ENCODE measurements around the gene ESRRB. TPM values are rescaled to one million over a fixed set of nuclear protein-coding genes. Genes with fewer than 3 reads are reported as not detected.
A peak's percentile ranks its signal among the peaks of the same experiment; 100 is the strongest.

Gene ESRRB
- total RNA-seq, 1 donor from 2014 or later, result 0.17 TPM

- DNase-seq (ENCODE audit: low read depth), result no peak
- peak; percentile 20 for TF ChIP-seq CTCF (conservative IDR thresholded peaks at IDR 0.05; ENCODE audit: low read depth, low read length)
- no peak overlapping the region for H3K4me3 ChIP-seq (ENCODE audit: low read depth, low read length)
Observed at GRCh38 chr14:76497550-76498462, 121.9 kb downstream of the ESRRB start.

DNA sequence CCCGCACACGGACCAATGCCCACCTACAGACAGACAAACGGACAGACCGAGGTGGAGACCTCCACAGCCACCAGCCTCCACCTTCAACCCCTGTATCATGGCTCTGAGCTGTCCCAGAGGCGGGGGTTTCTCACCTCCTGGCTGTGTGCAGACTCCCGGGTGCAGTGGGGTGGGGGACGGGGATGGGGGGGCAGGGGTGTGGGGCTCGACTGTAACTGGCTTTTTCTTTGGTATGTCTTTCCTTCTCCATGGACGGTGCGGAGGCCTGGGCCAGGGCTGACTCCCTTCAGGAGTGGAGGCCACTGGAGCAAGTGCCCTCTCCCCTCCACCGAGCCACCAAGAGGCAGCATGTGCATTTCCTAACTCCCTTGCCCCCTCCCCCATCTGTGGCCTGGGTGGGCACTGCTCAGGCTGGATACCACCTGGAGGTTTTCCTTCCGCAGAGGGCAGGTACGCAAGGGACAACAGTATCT, 122.6 kb downstream of the ESRRB start:
- no peak overlapping the region for H3K4me3 ChIP-seq (ENCODE audit: low read depth, low read length)
- TF ChIP-seq CTCF (conservative IDR thresholded peaks at IDR 0.05; ENCODE audit: low read depth, low read length), result no peak
- no peak for DNase-seq (ENCODE audit: low read depth)

DNA sequence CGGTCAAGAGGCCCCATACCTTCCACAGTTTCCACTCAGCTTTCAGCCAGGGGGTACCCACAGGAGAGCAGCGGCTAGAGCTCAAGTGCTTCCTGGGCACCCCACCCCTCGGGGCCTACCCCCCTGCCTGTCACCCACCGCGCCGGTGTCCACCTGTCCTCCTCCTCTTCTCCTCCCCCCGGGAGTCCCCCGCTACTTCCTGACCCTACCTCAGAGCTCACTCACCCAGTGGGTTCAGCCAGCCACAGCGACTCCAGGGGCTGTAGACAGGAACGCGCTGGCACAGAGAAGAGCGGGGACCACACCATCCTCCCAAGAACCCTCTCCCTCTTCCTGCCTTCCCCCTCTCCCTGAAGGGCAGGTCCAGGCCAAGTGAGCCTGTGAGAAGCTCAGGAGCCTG, 123.0 kb downstream of the ESRRB start:
- no peak for TF ChIP-seq CTCF (conservative IDR thresholded peaks at IDR 0.05; ENCODE audit: low read depth, low read length)
- no peak overlapping the region for H3K4me3 ChIP-seq (ENCODE audit: low read depth, low read length)
- no peak for DNase-seq (ENCODE audit: low read depth)

DNA sequence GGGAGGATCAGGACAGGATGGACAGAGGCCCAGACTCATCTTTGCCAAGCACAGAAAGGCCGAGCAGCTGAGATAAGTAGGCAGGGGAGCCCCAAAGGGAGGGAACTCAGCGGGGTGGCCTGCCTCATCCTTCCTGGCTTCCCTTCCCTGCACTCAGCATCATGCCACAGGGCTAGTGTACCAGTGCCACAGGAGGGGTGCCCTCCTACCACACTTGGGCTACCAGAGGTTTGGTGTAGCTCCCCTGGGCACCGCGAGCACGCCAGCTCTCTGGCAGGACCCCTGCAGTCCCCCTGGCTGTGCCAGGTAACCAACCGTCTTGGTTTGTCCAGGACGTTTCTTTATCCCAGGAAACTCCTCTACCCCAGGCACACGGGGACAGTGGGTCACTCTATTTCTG, 123.5 kb downstream of the ESRRB start:
- no peak for DNase-seq (ENCODE audit: low read depth)
- no peak for TF ChIP-seq CTCF (conservative IDR thresholded peaks at IDR 0.05; ENCODE audit: low read depth, low read length)
- H3K4me3 ChIP-seq (ENCODE audit: low read depth, low read length), result no peak overlapping the region

- H3K4me3 ChIP-seq (ENCODE audit: low read depth, low read length), result no peak overlapping the region
- TF ChIP-seq CTCF (conservative IDR thresholded peaks at IDR 0.05; ENCODE audit: low read depth, low read length), result no peak
- no peak for DNase-seq (ENCODE audit: low read depth)
Observed at GRCh38 chr14:76500011-76500410, 124.1 kb downstream of the ESRRB start.

- TF ChIP-seq CTCF (conservative IDR thresholded peaks at IDR 0.05; ENCODE audit: low read depth, low read length), result no peak
- H3K4me3 ChIP-seq (ENCODE audit: low read depth, low read length), result no peak overlapping the region
- no peak for DNase-seq (ENCODE audit: low read depth)
Observed at GRCh38 chr14:76500480-76500879, 124.5 kb downstream of the ESRRB start.
